Measurements from ENCODE around the gene SLC25A36.

The SLC25A36 gene, protein sequence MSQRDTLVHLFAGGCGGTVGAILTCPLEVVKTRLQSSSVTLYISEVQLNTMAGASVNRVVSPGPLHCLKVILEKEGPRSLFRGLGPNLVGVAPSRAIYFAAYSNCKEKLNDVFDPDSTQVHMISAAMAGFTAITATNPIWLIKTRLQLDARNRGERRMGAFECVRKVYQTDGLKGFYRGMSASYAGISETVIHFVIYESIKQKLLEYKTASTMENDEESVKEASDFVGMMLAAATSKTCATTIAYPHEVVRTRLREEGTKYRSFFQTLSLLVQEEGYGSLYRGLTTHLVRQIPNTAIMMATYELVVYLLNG

DNA sequence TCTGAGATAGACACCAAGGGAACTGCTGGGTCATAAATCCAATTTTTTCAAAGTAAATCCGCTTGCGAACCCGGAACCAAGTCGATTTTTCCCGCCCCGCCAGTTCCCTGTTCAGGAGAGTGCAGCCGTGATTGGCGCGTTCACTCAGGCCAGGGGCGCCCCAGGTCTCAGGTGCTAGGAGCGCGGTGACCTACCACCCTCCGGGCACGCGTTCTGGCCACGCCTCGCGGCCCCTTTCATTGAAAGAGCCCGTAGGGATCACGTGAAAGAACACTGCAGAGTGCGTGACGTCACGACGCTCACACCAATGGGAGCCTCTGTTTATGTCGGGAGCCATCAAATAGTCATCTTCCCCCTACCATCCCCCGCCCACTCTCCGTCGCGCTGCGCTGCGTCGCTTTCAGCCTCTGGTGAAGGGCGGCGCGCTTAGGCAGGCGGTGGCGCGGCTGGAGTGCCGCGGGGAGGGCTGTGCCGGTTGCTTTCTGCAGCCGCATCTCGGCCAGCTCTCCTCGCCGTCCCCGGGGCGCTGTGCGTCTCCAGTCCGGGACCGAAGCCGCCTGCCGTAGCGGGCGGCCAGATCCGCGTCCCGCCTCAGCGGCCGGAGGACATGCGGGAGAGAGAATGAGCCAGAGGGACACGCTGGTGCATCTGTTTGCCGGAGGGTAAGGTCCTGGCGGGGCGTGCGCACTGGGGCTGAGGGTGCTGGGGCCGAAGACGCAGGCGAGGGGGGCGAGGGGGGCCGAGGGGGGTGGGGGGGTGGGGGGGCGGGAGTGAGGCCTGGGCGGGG, at the start of gene SLC25A36:
Gene SLC25A36, plus strand, starts transcription at position 403 of the 787 bp plus-strand sequence. Its CDS starts 219 bp downstream, at position 622.
- DNase-seq: peak; percentile 98

DNA sequence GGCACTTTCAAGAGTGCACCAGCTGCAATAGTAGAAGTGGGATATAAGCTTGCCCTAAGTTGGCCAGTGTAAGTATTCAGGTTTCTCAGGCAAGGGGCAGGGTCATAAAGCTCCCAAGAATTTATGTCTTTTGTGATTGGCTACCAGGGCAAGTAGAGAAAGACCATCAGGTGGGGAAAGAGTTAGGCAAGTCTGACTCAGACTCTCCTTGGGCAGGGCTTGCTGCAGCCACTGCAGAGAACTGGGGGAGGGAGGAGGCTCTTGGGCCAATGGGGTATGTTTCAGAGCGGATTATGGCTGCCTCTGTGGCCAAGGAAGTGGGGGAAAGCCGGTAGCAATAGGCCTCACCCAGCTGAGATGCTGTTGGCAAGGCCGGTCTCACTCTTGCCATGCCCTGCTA, 44.6 kb upstream of the SLC25A36 start:
- DNase-seq: no peak

DNA sequence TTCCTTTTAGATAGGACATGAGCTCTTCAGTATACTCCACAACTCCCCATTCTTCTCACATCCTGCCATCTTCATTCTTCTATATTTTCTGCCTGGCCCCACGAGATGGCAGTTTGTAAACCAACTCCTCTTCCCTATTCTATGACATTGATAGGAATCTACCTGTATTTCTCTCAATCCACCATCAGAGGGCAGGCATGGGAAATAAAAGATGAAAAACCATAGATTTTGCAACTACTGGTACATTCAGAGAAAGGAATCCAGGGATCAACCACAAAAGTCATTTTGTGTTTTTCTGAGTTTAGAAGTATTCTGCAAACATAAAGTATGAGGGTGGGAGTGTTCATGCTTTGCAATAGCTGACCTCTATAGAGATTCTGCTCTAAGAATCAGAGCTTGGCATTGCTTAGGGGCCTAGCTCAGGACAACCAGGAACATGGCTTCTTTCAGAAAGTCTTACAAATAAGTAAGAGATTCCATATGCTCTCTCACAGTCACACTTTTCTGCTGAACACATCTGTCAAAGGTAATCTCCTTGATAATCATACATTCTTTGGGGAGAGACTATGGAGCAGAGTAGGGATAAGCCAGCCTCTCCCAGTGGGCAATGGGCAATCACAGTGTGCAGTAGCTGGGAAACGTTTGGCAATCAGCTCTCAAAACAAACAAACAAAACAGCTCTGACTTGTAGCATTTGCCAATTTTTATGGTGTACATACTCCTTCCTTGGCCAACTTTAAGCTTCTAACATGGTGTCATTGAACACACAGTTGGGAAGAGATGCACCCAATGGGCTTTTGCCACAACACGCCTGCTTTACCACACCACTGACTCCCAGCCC, 43.1 kb upstream of the SLC25A36 start:
- peak; percentile 88 for DNase-seq

DNA sequence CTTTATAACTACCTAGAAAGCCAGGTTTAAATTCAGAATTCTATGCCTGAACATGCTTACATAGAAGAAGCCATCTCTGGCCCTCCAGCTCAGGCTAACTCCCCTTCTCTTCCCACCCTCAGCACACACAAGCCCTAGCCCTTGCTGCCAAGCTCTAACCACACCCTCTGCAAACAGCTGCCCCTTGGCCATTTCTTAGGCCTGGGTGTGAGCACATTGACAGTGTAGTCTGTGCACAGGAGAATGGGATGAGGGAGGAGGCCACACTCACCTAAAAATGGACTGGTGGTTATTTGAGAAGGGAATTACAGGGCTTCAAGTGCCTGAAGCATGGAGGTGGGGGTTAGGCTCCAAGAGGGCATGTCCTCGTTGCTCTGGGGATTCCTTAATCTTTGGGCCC, 42.3 kb upstream of the SLC25A36 start:
- no peak for DNase-seq

DNA sequence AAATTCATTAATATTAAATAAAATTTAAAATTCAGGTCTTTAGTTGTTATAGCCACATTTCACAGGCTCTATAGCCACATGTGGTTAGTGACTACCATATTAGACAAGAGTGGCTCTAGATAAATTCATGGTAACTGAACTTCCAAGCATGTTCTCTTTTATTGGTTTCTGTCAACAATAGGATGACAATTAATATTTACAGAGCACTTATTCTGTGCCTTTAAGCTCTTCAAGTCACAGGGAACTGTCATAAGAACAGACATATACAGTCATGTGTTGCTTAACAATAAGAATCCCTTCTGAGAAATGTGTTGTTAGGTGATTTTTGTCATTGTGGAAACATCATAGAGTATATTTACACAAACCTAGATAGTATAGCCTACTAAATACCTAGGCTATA, 38.8 kb upstream of the SLC25A36 start:
- no peak for DNase-seq

DNA sequence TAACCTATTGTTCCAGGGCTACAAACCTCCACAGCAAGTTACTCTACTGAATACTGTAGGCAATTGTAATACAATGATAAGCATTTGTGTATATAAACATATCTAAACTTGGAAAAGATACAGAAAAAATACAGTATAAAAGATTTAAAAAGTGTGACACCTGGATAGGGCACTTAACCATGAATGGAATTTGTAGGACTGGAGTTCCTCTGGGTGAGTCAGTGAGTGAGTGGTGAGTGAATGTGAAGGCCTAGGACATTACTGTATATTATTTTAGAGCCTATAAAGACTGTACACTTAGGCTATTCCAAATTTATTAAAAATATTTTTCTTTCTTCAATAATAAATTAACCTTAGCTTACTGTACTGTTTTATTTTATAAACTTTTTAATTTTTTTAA, 38.4 kb upstream of the SLC25A36 start:
- peak; percentile 12 for DNase-seq

DNA sequence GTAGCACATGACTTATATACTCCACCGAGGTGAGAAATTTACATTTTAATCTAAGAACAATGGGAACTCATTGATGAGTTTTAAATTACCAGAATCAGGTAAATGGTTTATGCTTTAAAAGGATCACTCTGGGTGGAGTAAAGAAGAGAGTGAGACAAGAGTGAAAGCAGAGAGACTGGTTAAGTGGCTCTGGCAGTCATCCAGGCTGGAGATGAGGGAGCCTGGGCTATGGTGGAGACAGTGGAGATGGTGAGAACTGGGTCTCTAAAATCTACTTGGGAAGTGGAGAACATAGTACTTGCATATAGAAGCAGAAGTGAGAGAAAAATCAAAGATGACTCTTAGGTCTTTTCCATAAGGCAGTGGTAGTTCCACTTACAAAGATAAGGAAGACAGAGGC, 37.1 kb upstream of the SLC25A36 start:
- DNase-seq: no peak

DNA sequence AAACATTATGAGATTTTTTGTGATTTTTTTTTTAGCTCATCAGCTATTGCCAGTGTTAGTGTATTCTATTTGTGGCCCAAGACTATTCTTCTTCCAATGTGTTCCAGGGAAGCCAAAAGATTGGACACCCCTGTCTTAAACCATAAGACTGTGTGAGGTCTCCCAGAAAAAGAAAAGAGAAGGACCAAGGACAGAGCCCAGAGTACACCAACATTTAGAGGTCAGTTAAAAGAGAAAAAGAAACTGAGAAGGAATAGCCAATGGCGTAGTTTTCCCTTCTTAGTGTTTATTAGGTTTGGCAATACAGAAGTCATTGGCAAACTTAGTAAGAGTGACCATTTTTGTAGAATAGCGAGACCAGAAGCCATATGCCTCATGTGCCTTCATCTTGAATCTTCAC, 36.1 kb upstream of the SLC25A36 start:
- no peak for DNase-seq

DNA sequence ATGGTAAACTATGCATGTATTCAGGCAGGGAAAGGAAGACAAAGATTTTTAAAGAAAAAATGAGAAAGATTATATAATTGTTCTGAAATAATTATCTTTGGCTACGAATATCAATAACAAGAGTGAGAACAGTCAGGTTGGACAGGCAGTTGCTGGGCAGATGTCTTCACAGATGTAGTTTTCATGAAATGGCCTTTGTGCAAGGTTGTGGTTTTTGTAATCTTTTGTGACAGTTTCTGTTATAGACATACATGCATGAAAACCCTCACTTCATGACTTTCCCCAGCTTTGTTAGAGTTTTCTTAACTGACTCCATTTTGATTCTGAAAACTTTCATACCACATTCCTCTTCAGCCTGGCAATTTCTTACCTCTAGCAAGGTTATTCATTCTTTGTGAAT, 34.9 kb upstream of the SLC25A36 start:
- DNase-seq: no peak

DNA sequence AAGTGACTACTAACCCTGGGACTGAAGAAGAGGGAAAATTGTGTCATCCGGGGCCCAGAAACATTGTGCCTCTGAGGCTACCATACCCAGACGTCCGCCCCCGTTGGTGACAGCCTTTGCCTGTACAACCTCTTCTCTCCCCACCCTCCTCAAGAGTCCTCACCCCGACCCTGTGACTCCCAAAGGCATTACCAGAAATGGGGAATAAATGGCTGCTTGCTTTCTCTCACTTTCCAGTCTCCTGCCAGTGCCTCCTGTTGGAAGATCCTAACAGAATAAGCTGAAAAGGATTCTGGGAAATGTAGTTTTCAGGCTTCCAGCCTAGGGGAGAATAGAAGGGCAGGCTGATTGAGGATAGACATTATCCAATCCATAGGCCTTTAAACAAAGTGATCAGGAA, 30.8 kb upstream of the SLC25A36 start:
- DNase-seq: no peak

DNA sequence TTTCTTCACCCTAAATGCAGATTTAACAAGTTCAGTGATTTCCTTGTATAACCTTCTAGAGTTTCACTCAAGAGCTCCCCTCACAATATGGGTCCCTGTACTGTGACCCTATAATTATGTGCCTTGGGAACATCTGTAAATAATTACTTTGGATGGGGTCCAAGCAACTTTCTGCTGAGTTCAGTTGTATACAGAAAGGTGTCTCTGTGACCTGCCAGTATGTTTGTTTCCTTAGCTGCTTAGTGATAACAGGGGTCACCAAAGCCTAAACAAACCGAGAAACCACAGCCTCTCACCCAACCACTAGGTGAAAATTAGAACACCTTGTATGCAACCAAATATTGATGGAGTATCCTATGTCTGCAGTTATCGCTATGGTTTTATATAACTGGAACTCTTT, 29.8 kb upstream of the SLC25A36 start:
- DNase-seq: no peak

DNA sequence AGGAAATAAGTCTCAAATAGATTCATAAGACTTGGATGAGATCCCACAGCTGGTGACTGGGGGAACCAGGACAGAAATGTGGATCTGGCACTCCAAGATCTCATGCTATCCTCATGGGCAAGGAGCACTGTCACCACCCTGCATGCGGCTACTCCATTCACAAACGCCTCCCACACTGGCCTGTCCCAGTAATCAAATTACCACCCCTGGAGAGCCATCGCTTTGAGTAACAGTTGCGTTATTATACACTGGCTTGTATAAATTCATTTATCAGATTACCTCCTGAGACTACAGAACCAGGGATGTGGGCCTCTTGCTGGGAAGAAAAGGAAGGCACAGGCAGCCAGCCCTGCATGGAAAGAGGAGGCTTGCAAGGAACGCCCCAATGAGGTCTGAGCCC, 27.9 kb upstream of the SLC25A36 start:
- DNase-seq: no peak

DNA sequence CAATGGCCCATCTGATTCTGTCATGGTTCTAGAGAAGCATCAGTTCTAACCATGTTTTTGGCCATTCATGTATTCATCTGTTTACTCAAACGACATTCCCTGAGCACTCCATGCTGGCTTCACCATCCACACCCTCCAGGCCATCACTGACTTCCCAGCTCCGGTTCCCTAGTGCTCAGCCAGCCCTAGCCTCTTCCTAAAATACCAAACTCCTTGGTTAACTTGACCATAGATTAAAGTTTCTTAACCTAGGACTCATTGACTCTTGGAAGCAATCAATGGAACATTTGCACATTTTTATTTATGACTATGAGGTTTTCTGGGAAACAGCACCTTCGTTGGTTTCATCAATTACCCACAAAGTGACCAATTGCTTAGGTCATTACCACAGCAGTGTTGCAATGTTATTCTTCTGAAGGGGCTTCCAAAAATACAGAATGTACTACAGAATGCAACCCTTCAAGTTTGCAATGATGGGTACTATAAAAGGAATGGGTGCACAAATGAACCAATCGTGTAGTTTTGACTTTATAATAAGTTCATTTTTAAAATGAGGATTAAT, 27.2 kb upstream of the SLC25A36 start:
- no peak for DNase-seq

DNA sequence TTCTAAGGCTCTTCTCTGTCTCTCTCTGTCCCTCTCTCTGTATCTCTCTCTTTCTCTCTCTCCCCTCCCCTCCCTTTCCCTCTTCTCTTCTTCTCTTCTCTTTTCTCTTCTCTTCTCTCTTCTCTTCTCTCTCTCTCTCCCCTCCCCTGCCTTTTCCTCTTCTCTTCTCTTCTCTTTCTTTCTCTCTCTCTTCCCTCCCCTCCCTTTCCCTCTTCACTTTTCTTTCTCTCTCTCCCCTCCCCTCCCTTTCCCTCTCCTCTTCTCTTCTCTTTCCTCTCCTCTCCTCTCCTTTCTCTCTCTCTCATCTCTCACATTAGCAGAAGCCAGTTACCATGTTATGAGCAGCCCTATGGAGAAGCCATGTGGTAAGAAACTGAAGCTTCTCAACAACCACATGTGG, 25.0 kb upstream of the SLC25A36 start:
- no peak for DNase-seq

DNA sequence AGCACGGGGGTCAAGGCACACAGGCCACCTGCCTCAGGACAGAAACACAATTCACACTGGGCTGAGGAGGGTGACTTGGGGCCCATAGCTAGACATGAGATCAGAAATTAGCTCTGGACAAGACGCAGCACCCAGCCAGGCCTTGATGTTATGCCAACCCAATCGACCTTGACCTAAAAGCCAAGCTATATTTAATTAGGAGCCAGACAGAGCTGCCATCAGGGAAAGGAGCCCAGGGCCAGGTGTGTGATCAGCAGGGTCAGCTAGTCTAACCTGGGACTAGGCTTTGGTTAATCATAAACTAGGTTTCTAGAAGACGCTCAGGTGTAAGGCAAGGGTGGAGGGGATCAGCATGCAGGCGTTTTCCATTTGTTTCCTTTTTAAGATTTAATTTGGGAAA, 23.9 kb upstream of the SLC25A36 start:
- no peak for DNase-seq

DNA sequence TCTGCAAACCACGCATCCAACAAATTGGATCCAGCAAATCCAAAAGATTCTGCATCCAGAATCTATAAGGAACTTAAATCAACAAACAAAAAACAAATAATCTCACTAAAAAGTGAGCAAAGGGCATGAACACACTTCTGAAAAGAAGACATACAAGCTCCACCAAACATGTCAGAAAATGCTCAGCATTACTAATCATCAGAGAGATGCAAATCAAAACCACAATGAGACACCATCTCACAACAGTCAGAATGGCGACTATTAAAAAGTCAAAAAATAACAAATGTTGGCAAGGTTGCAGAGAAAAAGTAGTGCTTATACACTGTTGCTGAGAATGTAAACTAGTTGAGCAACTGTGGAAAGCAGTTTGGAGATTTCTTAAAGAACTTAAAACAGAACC, 21.6 kb upstream of the SLC25A36 start:
- no peak for DNase-seq

DNA sequence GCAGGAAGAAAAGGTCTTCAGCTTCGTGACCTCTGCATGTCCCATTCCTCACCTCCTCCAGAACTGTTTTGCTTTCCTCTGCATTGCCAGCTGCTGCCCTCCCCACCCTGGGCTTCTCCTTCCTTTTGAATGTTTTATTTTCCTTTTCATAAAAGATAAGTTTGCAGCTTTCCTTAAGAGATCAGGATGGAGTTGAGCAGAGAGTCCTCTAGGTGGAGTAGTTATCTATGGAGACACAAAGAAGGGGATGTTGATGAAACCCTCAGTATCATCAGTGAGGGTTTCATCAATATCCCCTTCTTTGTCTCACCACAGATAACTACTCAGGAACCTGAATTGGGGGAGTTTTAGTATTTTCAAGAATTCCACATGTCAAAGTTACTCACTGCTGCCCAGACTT, 19.0 kb upstream of the SLC25A36 start:
- no peak for DNase-seq

DNA sequence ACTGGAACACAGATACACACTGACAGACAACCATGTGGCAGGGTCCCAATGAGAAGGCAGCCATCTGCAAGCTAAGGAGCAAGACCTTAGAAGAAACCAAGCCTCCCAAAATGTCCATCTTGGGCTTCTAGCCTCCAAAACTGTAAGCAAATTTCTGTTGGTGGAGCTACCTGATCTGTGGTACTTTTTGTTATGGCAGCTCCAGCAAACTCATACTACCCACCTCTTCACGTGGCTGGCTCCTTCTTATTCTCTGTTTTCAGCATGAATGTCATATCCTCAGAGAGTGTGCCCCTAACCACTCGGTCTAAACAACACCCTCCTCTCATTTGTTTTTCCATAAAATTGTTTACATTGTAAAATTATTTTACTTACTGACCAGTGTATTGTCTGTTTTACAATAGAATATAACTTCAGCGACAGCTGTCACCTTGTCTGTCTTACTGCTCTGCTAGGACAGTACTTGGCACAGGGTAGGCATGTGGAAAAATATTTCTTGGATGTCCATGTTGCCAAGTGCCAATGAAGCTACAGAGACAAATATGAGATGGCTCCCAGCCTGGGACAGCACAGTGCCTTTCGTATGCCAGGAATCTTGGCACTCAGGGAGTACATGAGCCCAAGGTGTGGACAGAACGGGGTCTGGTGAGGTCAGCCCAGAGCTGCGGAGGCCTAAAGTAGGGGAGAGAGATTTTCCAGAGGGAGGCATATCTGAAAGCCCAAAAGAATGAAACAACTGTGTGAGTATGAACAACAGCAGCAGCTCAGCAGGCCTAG, 17.4 kb upstream of the SLC25A36 start:
- no peak for DNase-seq

DNA sequence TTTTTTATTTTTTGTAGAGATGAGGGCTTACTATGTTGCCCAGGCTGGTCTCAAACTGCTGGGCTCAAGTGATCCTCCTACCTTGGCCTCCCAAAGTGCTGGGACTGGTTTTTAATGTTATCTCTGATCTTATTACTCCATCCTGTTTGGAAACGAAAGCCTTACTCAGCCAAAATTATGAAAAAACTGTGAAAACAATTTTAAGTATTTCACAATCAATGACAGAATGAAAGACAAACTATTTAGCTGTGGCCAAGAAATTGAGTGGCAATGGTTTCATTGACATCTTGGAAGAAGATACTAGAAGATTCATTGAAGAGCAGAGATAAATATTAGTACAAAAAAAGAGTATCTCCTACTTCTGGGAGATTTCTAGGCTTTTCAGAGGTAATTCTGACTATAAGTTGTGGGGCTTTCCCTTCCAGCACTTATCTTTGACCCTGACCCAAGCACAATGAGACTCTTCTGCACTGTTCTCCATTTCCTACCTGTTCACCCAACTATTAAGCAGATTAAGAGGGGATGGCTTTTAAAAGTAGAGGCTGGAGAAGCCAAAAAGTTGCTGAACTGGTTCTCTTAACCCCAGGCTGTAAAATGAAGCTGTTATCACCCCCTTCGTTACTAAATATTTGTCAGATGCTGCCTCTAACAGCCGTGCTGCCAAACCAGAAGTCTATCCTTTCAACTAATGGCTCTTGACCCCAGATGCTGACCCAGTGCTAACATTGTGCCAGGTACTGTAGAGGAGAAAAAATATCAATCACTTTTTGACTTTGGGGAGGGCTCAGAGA, 14.2 kb upstream of the SLC25A36 start:
- DNase-seq: no peak

DNA sequence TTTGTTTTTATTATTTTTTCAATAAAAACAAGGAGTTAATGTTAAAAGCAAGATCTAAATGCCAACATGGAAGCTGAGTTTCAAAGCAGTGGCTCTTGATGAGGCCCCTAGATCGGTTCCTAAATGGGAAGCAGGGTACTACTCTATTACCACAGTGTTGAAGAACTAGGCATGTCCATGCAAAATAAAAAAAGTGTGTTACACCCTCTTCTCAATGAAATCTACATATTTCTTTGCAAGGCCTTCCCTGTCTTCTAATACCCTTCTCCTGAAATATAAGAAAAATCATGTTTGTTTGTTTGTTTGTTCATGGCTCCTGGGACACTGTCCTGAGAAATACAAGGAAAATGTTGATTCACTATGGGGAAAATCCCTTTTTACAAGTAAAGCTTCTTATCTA, 12.2 kb upstream of the SLC25A36 start:
- no peak for DNase-seq

DNA sequence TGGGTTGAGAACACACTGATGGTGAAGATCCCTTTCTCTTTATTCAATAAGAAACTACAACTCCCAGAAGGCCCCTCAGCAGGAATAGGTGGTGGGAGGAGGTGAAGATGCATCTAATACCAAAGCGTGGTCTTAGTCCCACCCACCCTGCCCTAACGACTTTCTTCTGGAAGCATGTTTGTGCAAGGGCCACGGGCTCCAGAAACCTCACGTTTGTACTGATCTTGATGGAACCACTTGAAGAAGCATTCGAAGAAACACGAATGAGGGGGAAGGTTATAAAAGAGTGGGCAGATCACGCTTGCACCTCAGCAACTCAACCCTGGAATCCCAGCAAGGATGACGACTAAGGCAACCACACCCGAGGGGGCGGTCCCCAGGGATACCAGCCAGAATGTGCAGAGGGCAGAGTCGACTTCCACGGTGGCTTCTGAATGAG, 10.6 kb upstream of the SLC25A36 start:
- DNase-seq: no peak

DNA sequence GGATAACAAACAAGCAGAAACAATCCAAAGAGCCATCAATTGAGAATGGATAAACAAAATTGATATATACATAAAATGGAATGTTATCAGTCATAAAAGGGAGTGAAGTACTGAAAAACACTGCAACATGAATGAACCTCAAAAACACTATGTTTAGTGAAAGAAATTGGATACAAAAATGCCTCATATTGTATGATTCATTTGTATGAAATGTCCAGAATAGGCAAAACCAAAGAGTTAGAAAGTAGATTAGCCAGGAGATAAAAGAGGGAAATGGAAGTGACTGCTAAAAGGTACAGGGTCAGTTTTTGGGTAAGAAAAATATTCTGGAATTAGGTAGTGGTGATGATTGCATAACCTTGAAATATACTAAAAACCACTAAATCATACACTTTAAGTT, 9.8 kb upstream of the SLC25A36 start:
- peak; percentile 14 for DNase-seq

All from fibroblast of upper back skin (primary cell).